ENCODE data around the gene SCG5.

DNA sequence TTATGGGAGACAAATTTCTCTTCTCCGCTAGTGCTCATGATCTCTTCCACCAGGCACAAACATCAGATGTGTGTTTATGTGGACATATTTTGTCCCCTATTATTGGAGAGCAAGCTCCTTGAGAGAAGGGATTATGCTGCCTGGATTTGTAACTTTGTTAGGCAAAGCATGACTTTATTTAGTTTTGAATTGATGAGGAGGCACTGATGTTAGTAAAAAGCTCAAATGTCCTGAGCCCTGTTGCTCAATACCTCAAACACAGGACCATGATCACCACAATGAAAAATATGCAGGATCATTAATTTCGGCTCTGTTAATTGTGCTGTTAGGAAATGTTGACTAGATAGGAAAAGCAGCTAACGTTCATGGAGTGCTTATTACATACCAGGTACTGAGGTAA lies 29.1 kb downstream of the SCG5 start:
- no peak for TF ChIP-seq JUND (IDR thresholded peaks at IDR 0.05)
- TF ChIP-seq, protein P1, sequence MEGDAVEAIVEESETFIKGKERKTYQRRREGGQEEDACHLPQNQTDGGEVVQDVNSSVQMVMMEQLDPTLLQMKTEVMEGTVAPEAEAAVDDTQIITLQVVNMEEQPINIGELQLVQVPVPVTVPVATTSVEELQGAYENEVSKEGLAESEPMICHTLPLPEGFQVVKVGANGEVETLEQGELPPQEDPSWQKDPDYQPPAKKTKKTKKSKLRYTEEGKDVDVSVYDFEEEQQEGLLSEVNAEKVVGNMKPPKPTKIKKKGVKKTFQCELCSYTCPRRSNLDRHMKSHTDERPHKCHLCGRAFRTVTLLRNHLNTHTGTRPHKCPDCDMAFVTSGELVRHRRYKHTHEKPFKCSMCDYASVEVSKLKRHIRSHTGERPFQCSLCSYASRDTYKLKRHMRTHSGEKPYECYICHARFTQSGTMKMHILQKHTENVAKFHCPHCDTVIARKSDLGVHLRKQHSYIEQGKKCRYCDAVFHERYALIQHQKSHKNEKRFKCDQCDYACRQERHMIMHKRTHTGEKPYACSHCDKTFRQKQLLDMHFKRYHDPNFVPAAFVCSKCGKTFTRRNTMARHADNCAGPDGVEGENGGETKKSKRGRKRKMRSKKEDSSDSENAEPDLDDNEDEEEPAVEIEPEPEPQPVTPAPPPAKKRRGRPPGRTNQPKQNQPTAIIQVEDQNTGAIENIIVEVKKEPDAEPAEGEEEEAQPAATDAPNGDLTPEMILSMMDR (IDR thresholded peaks at IDR 0.05), result no peak

All from SK-N-SH (cell line).